Muscle layer of duodenum (tissue), 2 donors: ENCODE results near the gene MLLT3.

Experiments used
- H3K27ac ChIP-seq: one replicate; pipeline ENCODE4 v1.7.0; 2013; ENCODE audit warnings: mild to moderate bottlenecking, low read length
- H3K27me3 ChIP-seq: one replicate; pipeline ENCODE4 v1.7.0; 2013; ENCODE audit warnings: low read depth, mild to moderate bottlenecking, control low read depth, low read length
- H3K36me3 ChIP-seq, 2 donors: one replicate each; pipeline ENCODE4 v1.7.0; 2013; ENCODE audit warnings: low read length in 2 of 2, control low read depth in 1 of 2, mild to moderate bottlenecking in 1 of 2; ENCODE audit not compliant: insufficient read depth in 2 of 2, control insufficient read depth in 1 of 2
- H3K4me1 ChIP-seq, 2 donors: one replicate each; pipeline ENCODE4 v1.7.0; 2013; ENCODE audit warnings: low read length in 2 of 2, mild to moderate bottlenecking in 2 of 2, control low read depth in 1 of 2, moderate library complexity in 1 of 2; ENCODE audit not compliant: insufficient read depth in 2 of 2, control insufficient read depth in 1 of 2
- H3K4me3 ChIP-seq, 2 donors: one replicate each; pipeline ENCODE4 v1.7.0; 2013; ENCODE audit warnings: low read length in 2 of 2, low read depth in 1 of 2, mild to moderate bottlenecking in 1 of 2
- H3K9me3 ChIP-seq, 2 donors: one replicate each; pipeline ENCODE4 v1.7.0; 2013; ENCODE audit warnings: low read length in 2 of 2, control low read depth in 1 of 2, mild to moderate bottlenecking in 1 of 2; ENCODE audit not compliant: control insufficient read depth in 1 of 2
- donor health status: healthy.

The MLLT3 gene

DNA sequence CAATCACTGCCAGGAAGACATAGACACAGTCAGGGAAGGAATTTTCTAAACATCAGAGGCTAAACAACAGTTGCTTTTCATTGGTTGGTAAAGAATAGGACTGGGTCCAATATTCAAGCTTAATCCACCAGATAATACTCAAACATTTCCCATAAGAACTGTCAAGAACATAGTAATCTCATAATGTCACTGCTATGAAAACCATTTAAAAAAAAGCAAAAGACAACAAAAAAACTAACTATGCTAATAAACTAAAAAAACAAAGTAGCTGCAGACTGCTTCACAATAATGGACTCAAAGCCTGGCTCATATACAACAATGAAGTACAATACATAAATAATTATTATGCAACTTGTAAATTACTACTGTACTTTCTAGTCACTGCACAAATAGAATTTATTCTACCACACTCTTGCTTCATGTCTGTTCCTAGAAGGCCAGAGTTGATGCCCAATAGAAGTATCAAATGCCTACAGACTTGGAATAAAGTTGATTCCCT, 148.7 kb downstream of the MLLT3 start:
- no peaks in the 10 kb centered on the region for H3K9me3 ChIP-seq
- H3K27ac ChIP-seq, result no peak overlapping the region
- no peaks in the 10 kb centered on the region for H3K27me3 ChIP-seq
- H3K4me3 ChIP-seq, result no peak overlapping the region
- no peaks in the 10 kb centered on the region for H3K36me3 ChIP-seq
- H3K4me1 ChIP-seq, result peaks cover 4 to 16% of the 10 kb centered on the region in 2 donors

DNA sequence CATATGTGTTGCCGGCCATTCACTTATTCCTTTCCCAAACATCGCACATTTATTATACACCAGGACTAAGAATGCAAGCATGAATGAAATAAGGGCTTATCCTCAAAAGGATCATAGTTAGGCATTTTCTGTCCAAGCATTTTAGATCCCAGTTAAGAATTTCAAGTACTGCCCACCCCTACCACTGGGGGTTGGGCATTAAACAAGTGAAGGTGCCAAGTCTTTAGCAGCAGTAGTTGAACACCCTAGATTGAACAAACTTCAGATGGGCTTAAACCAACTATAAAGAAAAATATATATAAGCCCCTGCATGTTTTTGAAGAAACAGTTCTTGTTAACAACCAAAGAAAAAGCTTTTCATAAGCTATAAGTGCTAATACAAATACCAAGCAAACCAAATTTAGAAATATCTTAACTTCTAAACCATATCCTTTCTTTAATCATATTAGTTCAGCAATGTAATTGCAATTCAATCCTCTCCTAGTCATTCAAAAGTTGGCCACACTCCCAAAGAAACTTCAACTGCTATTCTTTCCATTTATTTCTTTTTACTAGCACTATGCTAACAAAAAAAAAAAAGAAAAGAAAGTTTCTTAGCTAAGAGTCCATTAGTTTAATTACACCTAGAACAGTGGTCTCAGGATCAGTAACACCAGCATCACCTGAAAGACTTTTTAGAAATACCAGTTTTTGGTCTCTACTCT, 149.8 kb downstream of the MLLT3 start:
- H3K4me1 ChIP-seq, result peaks cover 4 to 11% of the 10 kb centered on the region in 2 donors
- no peaks in the 10 kb centered on the region for H3K9me3 ChIP-seq
- H3K27ac ChIP-seq, result no peak overlapping the region
- no peaks in the 10 kb centered on the region for H3K27me3 ChIP-seq
- no peak overlapping the region for H3K4me3 ChIP-seq
- H3K36me3 ChIP-seq, result no peaks in the 10 kb centered on the region

DNA sequence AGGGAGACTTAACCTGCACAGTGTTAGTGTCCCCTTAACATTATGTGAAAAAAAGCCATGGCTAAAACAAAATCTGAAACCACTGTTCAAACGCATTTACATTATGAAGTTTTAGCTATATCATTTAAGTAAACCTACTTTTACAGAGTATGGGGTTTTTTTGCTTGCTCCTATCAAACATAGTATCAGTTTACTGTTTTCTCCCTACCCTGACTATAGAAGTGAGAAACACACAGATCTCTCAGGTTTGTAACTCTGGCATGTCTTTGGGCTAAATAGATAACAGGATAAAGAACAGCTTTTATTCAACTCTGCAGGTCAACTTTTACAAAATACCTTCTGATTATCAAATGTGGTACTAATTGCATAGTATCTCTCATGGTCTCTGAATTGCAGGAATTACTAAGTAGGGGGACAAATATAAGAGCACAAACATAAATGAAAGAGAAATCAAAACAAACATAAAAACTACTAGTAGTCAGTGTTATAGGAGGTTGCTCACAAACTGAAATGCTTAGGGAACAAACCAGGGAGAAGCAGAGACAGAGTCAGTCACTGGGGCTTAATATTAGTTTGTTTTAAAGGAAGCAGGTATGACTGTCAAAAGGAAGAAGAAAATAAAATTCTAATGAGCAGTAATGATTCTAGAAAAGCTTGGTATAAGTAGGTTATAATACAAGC, 155.8 kb downstream of the MLLT3 start:
- Histone ChIP-seq H3K9me3 (no peaks in the 10 kb centered on the region), H3K27me3 (no peaks in the 10 kb centered on the region), H3K4me3 (no peak overlapping the region)

DNA sequence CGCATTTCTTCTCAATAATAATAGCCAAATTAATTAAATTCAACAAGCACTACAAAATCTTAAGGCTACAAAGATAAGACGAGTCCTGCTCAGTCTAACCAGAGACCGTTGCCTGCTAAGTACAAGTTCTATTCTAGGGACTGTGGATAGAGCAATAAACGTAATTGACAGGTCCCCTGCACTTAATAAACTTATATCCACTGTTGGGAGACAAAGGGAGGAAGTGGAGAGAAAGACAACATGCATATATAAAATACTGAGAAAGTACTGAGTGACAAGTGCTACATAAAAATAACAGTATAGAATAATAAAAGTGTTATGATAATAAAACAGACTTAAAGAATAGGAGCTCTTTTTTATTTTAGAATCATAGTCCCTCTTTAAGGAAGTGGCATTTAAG, 158.1 kb downstream of the MLLT3 start:
- Histone ChIP-seq H3K27me3 (no peaks in the 10 kb centered on the region), H3K4me1 (no peaks in the 10 kb centered on the region), H3K27ac (no peak overlapping the region), H3K9me3 (no peaks in the 10 kb centered on the region), H3K36me3 (no peaks in the 10 kb centered on the region), H3K4me3 (no peak overlapping the region)

More for the DNA sequence above, 155.8 kb downstream of the MLLT3 start:
- no peak overlapping the region for H3K27ac ChIP-seq
- no peaks in the 10 kb centered on the region for H3K36me3 ChIP-seq
- no peaks in the 10 kb centered on the region for H3K4me1 ChIP-seq

DNA sequence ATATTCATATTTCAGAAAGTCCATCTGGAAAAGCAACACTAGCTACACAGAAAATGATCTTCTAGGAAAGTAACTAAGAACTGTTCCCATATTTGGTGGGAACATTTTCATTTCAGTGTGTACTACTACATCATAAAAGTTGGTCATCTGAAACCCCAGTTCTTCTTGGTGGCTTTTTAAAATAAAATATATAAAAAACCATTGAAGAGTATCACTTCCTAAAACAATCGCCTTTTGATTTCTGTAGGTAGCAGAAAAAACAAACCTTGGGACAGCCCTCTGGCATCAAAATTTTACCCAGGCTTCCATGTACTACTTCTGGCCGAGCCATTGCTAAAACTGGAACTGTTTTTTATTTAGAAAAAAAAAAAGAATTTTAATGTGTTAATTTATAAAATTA, 158.5 kb downstream of the MLLT3 start:
- Histone ChIP-seq H3K27me3 (no peaks in the 10 kb centered on the region), H3K27ac (no peak overlapping the region), H3K36me3 (no peaks in the 10 kb centered on the region), H3K4me3 (no peak overlapping the region), H3K4me1 (no peaks in the 10 kb centered on the region), H3K9me3 (no peaks in the 10 kb centered on the region)

DNA sequence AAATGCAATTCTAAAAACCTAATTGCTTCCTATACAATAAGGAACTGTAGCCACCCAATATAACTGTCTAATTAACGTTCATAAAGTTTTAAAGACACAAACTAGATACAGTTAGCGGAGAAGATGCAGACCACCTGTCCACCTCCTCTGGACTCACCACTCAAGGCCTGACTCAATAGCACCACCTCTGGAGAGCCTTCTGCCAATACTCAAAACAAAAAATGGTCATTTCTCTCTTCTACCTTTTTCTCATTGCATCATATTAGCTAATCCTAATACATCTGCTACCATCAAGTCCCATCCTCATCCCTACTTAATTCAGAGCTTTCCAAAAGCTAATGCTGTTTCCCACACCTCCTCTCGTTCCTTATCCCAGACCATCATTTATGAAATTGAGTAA, 159.9 kb downstream of the MLLT3 start:
- Histone ChIP-seq H3K27ac (no peak overlapping the region), H3K9me3 (no peaks in the 10 kb centered on the region), H3K4me1 (no peaks in the 10 kb centered on the region), H3K27me3 (no peaks in the 10 kb centered on the region), H3K36me3 (no peaks in the 10 kb centered on the region), H3K4me3 (no peak overlapping the region)

DNA sequence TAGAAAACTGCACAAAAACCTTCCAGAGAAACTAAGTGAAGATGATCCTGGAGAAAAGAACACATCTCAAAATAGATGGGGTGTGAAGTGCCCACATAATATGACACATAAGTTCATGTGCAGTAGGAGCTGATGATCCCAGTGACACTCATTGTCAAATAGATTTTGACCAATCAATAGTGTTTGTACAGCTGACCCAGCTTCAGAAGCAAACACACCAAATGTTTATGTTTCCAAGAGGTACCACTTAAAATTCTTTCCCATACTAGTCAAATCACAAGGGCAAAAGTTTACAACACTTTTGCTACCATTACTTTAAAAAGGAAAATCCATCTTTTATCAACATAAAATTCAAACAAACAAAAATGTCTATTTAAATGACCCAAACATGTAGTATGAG, 175.0 kb downstream of the MLLT3 start:
- Histone ChIP-seq H3K4me1 (peaks cover 0 to 5% of the 10 kb centered on the region in 2 donors), H3K36me3 (no peaks in the 10 kb centered on the region), H3K27ac (no peak overlapping the region), H3K4me3 (no peak overlapping the region), H3K9me3 (no peaks in the 10 kb centered on the region), H3K27me3 (no peaks in the 10 kb centered on the region)

DNA sequence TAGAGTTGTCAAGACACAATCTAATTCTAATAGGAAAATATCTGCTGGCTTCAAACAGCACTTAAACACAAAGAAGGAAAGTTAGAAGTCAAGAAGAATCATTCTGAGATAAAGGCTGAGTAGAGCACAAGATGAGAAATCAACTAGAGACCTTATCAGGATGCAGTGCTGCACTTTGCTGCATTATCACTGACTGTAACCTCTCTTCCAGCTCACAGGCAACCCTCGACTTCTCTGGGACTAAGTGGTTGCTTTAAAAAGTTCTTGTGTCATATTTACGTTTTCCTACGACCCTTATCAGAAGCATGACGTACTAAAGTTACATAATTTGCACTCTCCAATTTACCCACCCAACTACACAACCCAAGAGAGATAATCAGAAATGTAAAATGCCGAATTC, 176.1 kb downstream of the MLLT3 start:
- H3K4me1 ChIP-seq, result peaks cover 0 to 5% of the 10 kb centered on the region in 2 donors
- H3K27ac ChIP-seq, result no peak overlapping the region
- H3K27me3 ChIP-seq, result no peaks in the 10 kb centered on the region
- H3K36me3 ChIP-seq, result no peaks in the 10 kb centered on the region
- no peaks in the 10 kb centered on the region for H3K9me3 ChIP-seq
- no peak overlapping the region for H3K4me3 ChIP-seq

DNA sequence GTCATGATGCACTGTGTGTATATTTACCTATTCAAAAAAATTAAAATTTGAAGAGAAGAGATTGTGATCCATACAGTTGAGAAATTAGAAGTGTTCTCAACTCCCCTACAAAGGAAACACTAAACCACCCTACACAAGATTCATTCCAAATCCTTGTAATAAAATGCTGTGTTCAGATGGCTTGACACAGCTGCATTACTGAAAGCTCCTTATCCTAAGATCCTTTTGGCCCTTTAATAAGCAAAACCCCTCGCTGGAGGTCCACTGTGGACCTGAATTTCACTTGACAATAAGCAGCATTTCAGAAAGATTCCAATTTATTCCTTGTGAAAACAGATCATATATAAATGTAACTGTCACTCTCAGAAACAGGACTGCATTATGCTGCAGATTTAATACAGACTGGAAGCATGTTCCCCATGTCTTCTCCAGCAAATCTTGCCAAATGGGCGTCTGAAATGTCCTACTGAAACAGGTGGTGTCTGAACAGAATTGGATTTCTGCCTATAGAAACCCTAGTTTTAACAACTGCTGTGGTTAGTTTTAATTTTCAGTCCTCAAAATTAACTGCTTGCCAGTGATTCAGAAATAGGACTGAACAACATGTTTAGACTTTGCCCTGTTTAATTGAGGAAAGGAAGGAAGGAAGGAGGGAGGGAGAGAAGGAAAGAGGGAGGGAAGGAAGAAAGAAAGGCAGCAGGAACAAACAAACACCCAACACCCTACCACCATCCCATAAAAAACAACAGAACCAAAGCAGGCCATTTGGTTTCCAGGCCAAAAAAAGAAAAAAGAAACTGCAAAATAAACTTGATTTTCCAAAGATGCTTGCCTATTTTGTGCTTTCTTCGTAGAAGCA, 179.6 kb downstream of the MLLT3 start:
- Histone ChIP-seq H3K4me3 (no peak overlapping the region), H3K9me3 (no peaks in the 10 kb centered on the region), H3K27ac (no peak overlapping the region), H3K4me1 (peaks cover 0 to 5% of the 10 kb centered on the region in 2 donors), H3K36me3 (no peaks in the 10 kb centered on the region), H3K27me3 (no peaks in the 10 kb centered on the region)

DNA sequence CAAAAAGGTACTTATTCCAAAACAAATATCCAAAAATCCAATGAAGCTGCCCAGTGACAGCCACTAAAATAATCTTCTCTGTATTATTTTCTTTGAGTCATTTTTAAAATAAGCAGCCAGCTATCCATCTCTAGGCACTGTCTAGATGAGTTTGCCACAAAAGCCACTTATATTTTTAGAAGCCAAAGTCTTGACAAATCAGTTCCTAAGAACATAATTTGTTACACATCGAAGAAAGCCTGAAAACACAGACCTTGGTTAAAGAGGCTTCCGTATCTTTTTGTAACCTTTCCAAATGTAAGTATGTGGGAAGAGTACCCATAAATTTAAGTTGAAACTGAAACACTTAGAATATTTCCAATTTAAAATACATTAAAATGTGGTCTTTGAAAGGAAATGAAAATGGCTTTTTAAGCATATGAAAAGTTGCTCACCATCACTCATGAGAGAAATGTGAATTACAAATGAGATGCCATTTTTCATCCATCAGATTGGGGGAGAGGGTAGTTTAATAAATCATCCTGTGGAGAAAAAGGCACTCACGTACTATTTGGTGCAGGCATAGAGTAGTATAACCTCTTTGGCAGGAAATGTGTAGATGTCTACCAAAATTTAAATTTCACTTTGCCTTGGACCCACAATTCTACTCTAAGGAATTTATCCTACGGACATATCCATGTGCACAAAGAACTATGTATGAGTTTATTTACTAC, 180.4 kb downstream of the MLLT3 start:
- no peaks in the 10 kb centered on the region for H3K9me3 ChIP-seq
- no peaks in the 10 kb centered on the region for H3K27me3 ChIP-seq
- H3K36me3 ChIP-seq, result no peaks in the 10 kb centered on the region
- no peak overlapping the region for H3K27ac ChIP-seq
- peaks cover 0 to 5% of the 10 kb centered on the region in 2 donors for H3K4me1 ChIP-seq
- H3K4me3 ChIP-seq, result no peak overlapping the region

DNA sequence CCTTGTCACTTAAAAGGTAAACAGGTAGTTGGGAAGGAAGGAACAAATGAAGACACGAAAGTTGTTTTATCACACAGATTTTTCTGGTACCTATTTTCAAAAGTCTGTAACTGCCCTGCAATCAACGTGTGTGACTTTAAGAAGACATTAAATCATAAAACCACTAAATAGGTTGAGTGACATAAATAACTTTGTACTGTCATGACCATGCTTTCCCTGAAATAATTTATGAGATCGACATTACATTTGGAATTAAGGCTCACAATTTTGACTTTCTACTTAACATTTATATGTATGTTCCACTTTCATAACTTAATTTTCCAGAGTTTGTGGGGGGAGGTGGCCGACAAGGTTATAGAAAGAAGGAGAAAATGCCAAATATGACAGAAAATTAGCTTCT, 181.1 kb downstream of the MLLT3 start:
- Histone ChIP-seq H3K36me3 (no peaks in the 10 kb centered on the region), H3K27ac (no peak overlapping the region), H3K4me3 (no peak overlapping the region)

More for the DNA sequence above, 181.1 kb downstream of the MLLT3 start:
- H3K27me3 ChIP-seq, result no peaks in the 10 kb centered on the region
- H3K4me1 ChIP-seq, result peaks cover 0 to 5% of the 10 kb centered on the region in 2 donors
- no peaks in the 10 kb centered on the region for H3K9me3 ChIP-seq
